GM21825 (cell line): ENCODE data around the gene TLE3.

ENCODE experiments used
- ATAC-seq: cut with Tn5 transposase; IDR thresholded peaks from one replicate; pipeline ENCODE4 v1.9.1; 2021; ENCODE audit warnings: mild to moderate bottlenecking, moderate library complexity; ENCODE audit not compliant: unreplicated experiment

Gene TLE3

GRCh38 chr15:70088455-70088854, 9.3 kb downstream of the TLE3 start:
- ATAC-seq: no peak

DNA sequence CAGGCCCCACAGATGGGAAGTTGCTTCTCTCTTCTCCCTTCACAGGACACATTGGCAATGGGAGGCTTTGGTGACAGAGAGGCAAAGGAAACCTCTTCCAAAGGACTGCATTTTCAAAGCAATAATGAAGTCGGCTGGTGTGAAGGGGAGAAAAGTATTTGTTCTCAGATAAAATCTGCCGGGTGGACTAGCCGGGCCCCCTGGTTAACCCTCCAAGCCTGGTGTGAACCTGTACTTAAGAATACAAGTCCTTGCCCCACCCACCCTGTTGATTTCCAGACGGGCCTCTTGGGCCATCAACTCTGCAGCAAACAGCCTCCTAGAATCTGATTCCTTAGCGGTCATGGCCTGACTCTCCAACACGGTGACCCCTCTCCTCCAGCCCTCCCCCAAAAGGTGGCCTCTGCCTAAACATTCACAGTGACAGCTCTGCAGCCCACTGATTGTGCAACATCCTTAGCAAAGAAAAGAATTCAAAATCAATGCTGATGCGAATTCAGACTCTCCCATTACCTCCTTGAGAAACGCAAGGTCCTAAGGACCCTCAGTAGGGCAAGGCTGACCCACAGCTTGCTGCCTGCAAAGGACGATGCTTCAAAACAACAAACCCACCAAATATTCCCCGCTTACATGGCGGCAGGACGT, 9.9 kb downstream of the TLE3 start:
- ATAC-seq: no peak

DNA sequence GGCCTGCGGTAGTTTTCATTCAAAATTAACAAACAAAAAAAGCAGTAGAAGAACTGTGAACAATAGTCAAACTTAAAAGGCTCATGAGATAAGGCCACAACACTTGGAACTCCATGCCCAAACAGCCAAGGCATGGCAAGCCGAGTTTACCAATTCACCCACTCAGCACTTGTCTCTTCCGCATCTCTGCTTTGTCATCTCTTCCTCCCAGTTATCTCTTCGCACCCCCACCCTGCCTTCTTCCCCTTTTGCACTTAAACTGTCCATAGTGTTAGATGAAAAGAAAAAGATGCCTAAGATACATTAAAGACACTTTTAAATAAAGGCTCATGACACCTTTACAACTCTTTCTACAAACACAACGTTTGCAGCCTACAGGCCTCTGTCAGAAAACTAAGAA, 11.1 kb downstream of the TLE3 start:
- no peak for ATAC-seq

GRCh38 chr15:70084461-70084860, 13.3 kb downstream of the TLE3 start:
- ATAC-seq: no peak

DNA sequence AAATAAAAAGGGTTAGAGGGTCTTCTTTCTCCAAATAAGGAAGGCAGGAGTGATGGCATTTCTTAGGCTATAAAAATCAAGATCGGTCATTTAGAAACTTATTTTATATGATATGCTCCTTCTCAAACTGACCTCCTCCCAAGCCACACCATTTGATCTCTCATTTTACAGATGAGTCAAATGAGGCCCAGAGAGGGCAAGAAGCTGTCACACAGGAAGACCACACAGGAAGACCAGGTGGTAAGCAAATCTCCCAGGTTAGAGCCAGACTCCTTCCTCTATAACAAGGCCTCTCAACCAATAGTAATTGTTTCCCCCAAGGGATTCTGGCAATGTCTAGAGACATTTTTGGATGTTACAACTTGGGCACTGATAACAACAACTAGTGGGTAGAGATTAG, 13.8 kb downstream of the TLE3 start:
- no peak for ATAC-seq

- no peak for ATAC-seq
Observed at GRCh38 chr15:70083418-70083817, 14.3 kb downstream of the TLE3 start.

GRCh38 chr15:70082281-70082900, 15.3 kb downstream of the TLE3 start:
- ATAC-seq: no peak

- ATAC-seq: no peak
Observed at GRCh38 chr15:70081612-70082011, 16.1 kb downstream of the TLE3 start.

- ATAC-seq: no peak
Observed at GRCh38 chr15:70080347-70080746, 17.4 kb downstream of the TLE3 start.

DNA sequence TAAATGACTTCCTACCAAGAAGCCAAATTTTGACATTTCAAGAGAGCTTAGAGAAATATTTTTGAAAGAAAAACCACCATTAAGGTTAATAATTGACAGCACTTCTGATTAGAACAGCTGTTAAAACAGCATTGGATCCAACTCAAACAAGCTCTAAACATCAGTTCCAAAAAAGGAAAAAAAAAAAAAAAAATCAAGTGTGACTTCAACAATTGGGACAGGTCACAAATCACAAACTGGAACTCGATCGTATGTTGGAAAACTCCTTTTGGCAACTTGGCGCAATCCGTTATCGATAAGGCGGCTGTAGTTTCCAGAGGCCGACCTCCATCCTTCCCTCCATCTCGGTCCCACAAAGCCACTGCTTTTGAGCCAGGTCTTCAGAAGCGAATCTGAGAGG, 17.8 kb downstream of the TLE3 start:
- ATAC-seq: no peak

DNA sequence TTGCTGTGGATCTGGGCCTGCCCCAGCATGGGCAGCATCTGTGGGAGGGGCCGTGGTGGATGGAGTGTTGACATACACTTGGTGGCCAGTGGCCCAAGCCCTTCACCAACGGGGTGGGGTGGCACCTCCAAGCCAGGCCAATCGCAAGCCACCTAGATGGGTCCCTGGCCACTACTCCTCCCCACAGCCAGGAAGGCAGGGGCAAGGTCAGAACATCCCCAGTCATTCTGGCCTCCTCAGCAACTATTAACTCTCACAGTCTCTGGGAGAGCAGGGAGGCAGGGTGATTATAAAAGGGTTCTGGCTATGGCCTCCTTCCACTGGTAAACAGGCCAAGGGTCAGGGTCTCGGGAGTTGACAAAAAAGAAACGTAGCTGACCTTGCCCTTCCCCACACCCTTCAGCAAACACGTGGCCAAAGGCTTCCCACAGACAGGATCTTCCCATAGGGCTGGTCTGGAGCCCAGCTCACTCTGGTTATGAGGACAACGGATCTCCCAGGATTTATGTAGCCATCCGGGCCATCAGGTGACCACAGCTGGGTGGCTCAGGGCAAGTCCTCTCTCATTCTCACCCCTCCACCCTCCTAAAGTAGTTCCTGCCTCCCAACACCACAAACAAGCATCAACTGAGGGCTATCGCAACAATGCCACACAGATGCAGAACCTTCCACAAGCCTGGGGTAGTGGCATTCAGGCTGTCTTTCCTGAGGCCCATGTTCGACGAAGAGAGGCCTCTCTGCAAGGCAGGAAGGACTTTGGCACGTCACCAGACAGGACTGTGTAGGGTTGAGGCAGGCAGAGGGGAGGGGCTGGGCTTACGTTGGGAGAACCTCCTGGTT, 18.9 kb downstream of the TLE3 start:
- no peak for ATAC-seq

DNA sequence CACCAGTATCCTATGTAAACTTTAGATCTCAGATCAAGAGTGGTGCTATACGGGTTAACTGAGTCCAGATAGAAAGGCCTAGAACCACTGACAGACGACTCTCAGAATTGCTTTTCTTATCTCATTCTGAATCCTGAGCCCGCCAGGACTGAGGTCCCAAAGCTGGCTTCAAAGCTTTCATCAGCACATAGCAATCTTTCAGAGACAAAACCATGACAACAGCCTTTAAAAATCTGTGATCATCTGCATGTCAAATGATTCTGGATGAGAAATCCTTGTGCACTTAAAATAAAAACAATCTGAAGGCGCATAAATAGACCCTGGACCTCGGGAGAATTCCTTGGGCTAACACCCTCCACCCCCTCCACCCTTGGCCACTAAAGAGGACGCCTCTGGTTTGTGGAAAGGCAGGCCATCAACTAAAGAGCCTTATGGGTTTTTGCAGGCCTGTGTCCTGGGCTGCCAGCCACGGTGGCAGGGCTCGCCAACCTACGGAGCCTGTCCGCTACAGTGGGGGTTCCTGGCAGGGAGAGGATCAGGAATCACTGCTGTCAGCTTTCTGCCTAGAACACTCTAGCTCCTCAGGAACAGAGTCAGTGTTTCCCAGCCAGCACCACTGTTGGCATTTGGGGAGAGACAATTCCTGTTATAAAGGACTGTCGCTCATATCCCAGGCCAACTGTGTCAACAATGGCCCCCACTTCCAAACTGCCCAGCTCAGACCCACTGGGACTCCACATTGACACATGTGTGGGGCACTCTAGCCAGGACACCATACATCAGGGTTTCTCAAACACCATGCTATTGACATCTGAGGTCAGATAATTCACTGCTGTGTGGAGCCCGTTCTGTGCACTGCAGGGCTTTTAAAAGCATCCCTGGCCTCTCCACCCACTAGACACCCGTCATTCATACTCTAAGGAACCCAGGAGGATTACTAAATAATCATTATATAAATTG, 20.2 kb downstream of the TLE3 start:
- ATAC-seq: no peak

DNA sequence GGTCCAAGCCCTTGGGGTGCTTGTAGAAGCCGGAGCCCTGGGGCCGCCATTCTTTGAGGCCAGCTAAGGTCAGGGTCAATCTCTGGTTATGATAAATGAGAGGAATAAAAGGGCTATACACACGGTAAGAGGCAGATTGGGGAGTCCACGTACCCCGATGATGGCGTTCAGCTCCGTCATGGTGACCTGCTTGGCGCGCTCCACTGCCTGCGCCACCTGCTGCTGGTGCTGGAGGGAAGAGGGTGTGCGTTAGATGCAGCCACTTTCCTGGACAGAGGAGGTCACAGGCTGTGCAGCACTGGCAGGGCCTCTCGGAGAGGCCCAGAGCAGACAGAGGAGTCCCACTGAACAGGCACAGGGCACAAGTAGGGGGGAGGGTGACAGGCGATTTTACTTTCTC, 23.3 kb downstream of the TLE3 start:
- no peak for ATAC-seq

DNA sequence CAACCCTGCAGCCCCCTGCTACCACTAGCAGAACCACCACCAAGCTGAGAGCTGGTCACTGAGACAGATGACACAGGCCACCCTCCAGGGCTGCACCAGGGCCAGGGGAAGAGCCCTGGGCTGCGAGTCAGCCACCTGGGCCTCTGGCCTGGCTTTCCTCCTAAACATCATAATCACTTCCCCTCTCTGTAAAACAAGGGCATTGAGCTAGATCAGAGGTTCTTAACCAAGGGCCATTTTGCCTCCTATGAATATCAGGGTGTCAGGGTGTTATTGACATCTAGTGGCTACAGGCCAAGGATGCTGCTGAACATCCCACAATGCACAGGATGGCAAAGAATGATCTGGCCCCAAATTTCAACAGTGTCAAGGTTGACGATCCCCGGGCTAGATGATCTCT, 25.2 kb downstream of the TLE3 start:
- ATAC-seq: no peak

DNA sequence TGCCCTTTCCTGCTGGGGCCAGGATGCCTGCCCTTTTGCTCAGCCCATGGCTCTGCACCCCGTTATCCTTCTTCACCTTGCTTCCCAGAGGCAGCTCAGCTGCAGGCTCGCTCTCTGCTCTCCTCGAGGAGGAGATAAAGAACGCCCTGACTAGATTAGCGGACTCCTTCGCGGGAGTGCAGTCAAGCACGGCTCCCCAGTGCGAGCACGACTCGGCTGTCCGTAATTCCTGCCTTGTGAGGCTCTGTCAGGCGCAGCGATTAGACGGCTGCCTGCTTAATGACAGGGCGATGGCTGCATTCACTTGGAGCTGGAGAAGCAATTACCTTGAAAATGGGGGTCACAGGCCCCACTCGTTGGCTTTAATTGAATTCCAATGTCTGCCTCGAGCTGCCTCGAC, 25.9 kb downstream of the TLE3 start:
- ATAC-seq: no peak

DNA sequence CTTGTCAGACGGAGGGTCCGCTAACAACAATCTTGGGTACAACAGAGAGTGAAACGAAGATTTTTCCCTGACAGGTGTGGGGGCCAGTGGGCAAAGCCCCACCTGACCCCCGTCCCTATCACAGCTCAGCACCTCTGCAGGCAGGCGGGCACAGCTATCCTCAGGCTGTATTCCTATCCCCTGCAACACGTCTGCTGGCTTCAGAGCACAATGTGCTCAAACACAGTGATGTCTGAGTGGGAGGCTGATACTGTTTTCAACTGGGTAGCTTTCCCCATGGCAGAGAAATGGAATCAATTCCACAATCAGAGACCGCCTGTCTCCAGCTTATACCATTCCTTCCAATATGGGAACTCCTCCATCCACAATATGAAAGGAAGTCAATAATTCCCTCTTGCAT, 28.0 kb downstream of the TLE3 start:
- ATAC-seq: no peak

DNA sequence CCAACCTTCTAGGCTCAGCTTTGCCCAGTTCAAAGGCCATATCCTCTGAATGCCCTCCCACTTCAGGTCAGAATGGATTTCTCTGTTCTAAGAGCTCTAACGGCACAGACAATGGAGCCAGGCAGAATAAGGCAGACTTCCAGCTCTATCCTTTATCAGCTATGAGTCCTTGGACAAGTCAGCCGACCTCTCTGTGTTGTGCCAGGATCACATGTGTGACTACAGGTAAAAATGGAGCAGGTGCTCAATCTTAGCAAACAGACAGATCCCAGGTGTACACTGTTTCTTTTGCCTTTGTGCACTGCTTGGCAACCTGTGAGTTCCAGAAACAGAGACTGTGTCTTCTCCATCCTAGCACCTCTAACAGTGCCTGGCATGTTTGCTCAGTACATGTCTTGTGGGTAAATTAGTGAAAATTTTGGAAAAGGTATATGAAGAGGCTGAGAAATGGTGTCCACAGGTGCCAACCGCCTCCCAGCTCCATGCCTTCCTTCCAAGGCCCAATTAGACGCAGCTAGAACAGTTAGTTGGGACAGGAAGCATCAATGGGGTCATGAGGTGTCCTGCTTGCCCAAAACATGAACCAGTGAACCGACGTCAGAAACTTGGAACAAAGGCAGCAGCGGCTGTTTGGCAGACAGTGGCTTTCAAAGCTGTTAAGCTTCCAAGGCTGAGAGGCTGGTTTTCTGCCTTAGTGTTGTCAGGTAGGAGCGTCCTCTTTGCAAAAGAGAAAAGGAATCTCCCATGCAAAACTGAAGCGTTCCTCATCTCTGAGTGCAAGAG, 28.7 kb downstream of the TLE3 start:
- ATAC-seq: no peak

- ATAC-seq: no peak
Observed at GRCh38 chr15:70067681-70068080, 30.0 kb downstream of the TLE3 start.

- no peak for ATAC-seq
Observed at GRCh38 chr15:70067011-70067410, 30.7 kb downstream of the TLE3 start.

GRCh38 chr15:70066447-70066846, 31.3 kb downstream of the TLE3 start:
- no peak for ATAC-seq
